Gastroesophageal sphincter (tissue), 3 donors: ENCODE data around the gene CTSO.

Source experiments
- CTCF ChIP-seq, 4 experiments: fragments of 200-600 bp in 2 of 4; fragments of 450-650 bp in 2 of 4; sonication (generic) in 1 of 4; IDR thresholded peaks; one replicate each; pipeline ENCODE4 v1.5.1; 2017 to 2019; ENCODE audit warnings: antibody characterized with exemption in 4 of 4, mild to moderate bottlenecking in 2 of 4, moderate library complexity in 2 of 4
- POLR2A ChIP-seq, 2 donors: fragments of 450-650 bp; IDR thresholded peaks; one replicate each; pipeline ENCODE4 v1.6.1; 2017; ENCODE audit warnings: antibody characterized with exemption in 2 of 2, mild to moderate bottlenecking in 2 of 2, moderate library complexity in 1 of 2
- POLR2AphosphoS5 ChIP-seq: sonication (generic); formaldehyde crosslinking; IDR thresholded peaks from one replicate; pipeline ENCODE4 v1.6.1; 2017; ENCODE audit warnings: antibody characterized with exemption

DNA sequence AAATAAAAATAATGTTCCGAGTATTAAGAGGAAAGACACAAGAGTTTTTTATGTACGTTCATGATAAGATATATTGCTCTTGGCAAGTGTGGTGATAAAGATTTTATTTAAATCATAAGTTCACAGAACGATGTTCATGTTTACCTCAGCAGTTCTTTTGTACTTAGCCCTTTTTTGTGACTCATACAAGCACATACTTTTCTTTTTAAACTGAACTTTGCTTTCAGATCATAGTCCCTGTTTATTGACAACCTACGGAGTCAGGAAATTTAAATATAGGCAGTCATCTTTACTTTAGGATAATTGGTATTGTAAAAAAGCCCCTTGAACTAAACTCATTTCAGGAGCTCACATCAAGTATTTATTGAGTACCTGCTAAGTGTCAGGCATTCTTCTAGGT is 1.3 kb upstream of the CTSO start:
- TF ChIP-seq CTCF (IDR thresholded peaks at IDR 0.05) = no peak
- no peak for TF ChIP-seq POLR2A (IDR thresholded peaks at IDR 0.05)
- TF ChIP-seq POLR2AphosphoS5 = no peak
